ENCODE measurements around the gene ZACN. TPM values are rescaled to one million over a fixed set of nuclear protein-coding genes. Genes with fewer than 3 reads are reported as not detected.

The ZACN gene
- total RNA-seq, 1 experiment from 2014 or later = 0.09 TPM

- H3K4me2 ChIP-seq (ENCODE audit: insufficient read depth, insufficient read length, low read length) = no peak overlapping the region
- no peak overlapping the region for H2BK15ac ChIP-seq (ENCODE audit: low read depth, low read length)
- DNase-seq = peak; percentile 31
- H4K20me1 ChIP-seq (ENCODE audit: control insufficient read depth, insufficient read depth, insufficient read length) = no peaks in the 10 kb centered on the region
- peaks cover 24 to 32% of the 10 kb centered on the region in 2 experiments for H3K4me1 Mint-ChIP-seq
- H2BK120ac ChIP-seq (ENCODE audit: low read depth, low read length, poor library complexity, severe bottlenecking) = no peak overlapping the region
- H3K18ac ChIP-seq (ENCODE audit: insufficient read length, low read depth, low read length) = no peak overlapping the region
- H3K36me3 Mint-ChIP-seq (ENCODE audit: insufficient read depth in 1 of 3, low read depth in 3 of 3) = peaks cover 8 to 52% (median 39%) of the 10 kb centered on the region in 3 experiments; a peak in 6 of 7 replicates
- no peaks in the 10 kb centered on the region for H3K9me3 Mint-ChIP-seq
- no peak overlapping the region for H4K8ac ChIP-seq (replicated peaks; ENCODE audit: insufficient read length, low read depth, low read length)
- H3K23ac ChIP-seq (ENCODE audit: insufficient read length, low read depth, low read length) = no peak overlapping the region
- WGBS (ENCODE audit: extremely low coverage, insufficient read length, low lambda C conversion rate) = no CpG with 5 or more reads among the region's 20 CpGs
- peaks cover 28% of the 10 kb centered on the region for H3K27me3 Mint-ChIP-seq (ENCODE audit: low read depth)
- no peaks in the 10 kb centered on the region for H3K9me3 ChIP-seq (ENCODE audit: control insufficient read depth, low read depth, low read length)
- no peak overlapping the region for H3K27ac ChIP-seq (ENCODE audit: insufficient read length, low read depth, low read length)
- no peak overlapping the region; the same call in 1 of the 2 replicates for H3K14ac ChIP-seq (ENCODE audit: insufficient read depth, low read length)
- no peak overlapping the region for H4K91ac ChIP-seq (ENCODE audit: insufficient read length, low read depth, low read length)
- TF ChIP-seq, protein P1, sequence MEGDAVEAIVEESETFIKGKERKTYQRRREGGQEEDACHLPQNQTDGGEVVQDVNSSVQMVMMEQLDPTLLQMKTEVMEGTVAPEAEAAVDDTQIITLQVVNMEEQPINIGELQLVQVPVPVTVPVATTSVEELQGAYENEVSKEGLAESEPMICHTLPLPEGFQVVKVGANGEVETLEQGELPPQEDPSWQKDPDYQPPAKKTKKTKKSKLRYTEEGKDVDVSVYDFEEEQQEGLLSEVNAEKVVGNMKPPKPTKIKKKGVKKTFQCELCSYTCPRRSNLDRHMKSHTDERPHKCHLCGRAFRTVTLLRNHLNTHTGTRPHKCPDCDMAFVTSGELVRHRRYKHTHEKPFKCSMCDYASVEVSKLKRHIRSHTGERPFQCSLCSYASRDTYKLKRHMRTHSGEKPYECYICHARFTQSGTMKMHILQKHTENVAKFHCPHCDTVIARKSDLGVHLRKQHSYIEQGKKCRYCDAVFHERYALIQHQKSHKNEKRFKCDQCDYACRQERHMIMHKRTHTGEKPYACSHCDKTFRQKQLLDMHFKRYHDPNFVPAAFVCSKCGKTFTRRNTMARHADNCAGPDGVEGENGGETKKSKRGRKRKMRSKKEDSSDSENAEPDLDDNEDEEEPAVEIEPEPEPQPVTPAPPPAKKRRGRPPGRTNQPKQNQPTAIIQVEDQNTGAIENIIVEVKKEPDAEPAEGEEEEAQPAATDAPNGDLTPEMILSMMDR (conservative IDR thresholded peaks at IDR 0.05) = no peak
- H2BK5ac ChIP-seq (ENCODE audit: insufficient read length, low read length) = no peak overlapping the region
- H3K4ac ChIP-seq (ENCODE audit: low read depth, low read length) = no peak overlapping the region
- H4K5ac ChIP-seq (ENCODE audit: insufficient read length, low read depth, low read length) = no peak overlapping the region
- H3K4me1 ChIP-seq (ENCODE audit: insufficient read depth, low read length) = peaks cover 8% of the 10 kb centered on the region; the same call in 1 of the 2 replicates
- H2AFZ ChIP-seq (ENCODE audit: low read length) = no peak overlapping the region
- H3K9ac ChIP-seq (ENCODE audit: extremely low read depth, insufficient read length, low read length) = no peak overlapping the region
- H3K79me2 ChIP-seq (ENCODE audit: insufficient read depth, low read length) = no peaks in the 10 kb centered on the region
- H3K79me1 ChIP-seq (ENCODE audit: insufficient read depth, low read depth, low read length, poor library complexity, severe bottlenecking) = no peaks in the 10 kb centered on the region
- no peak overlapping the region for H3K56ac ChIP-seq (ENCODE audit: insufficient read length, low read depth, low read length)
- H3K4me3 Mint-ChIP-seq = no peak overlapping the region
- peaks cover 18% of the 10 kb centered on the region for H3K27me3 ChIP-seq (ENCODE audit: insufficient read depth, low read length)
- no peak overlapping the region for H2BK12ac ChIP-seq (ENCODE audit: insufficient read length, low read depth, low read length)
- no peak overlapping the region for H2AK5ac ChIP-seq (ENCODE audit: insufficient read length, low read length)
- H3K23me2 ChIP-seq (ENCODE audit: insufficient read length, low read depth, low read length, poor library complexity, severe bottlenecking) = peaks cover 6% of the 10 kb centered on the region
- H3T11ph ChIP-seq (ENCODE audit: low read length) = no peak overlapping the region
- H3K27ac Mint-ChIP-seq = peak overlapping the region in 1 of 3 experiments; percentile 54; a peak in 1 of 7 replicates
- H2BK20ac ChIP-seq (ENCODE audit: low read depth, low read length, poor library complexity, severe bottlenecking) = no peak overlapping the region
Observed at GRCh38 chr17:76082326-76083251, 3.6 kb downstream of the ZACN start.
